OCI-LY1 (cell line): ENCODE results near the gene PLCB2.

ENCODE experiments used
- H2AFZ ChIP-seq: fragments of 200-600 bp; sonication (generic), shearing (Covaris generic); 2 replicates; pipeline ENCODE4 v1.6.0; 2014; ENCODE audit warnings: antibody characterized with exemption, mild to moderate bottlenecking, low read length
- H3F3A ChIP-seq: fragments of 200-600 bp; sonication (generic), shearing (Covaris generic); 2 replicates; pipeline ENCODE4 v1.6.0; 2014; ENCODE audit warnings: mild to moderate bottlenecking, antibody characterized with exemption, low read length, moderate library complexity; ENCODE audit not compliant: insufficient read depth
- H3K27ac ChIP-seq: fragments of 200-600 bp; sonication (generic); 2 replicates; pipeline ENCODE4 v1.5.1; 2014; ENCODE audit warnings: low read length, mixed run types, mild to moderate bottlenecking, low read depth; ENCODE audit not compliant: poor library complexity, severe bottlenecking
- H3K27me3 ChIP-seq: fragments of 200-600 bp; sonication (generic); 2 replicates; pipeline ENCODE4 v1.6.0; 2014; ENCODE audit warnings: antibody characterized with exemption, mild to moderate bottlenecking, low read length, moderate library complexity; ENCODE audit not compliant: insufficient read depth
- H3K36me3 ChIP-seq: fragments of 200-600 bp; sonication (generic); 2 replicates; pipeline ENCODE4 v1.6.1; 2014; ENCODE audit warnings: mild to moderate bottlenecking, antibody characterized with exemption, low read length, moderate library complexity, mixed read lengths; ENCODE audit not compliant: insufficient read depth
- H3K4me1 ChIP-seq: fragments of 200-600 bp; sonication (generic); 2 replicates; pipeline ENCODE4 v1.5.1; 2014; ENCODE audit warnings: mild to moderate bottlenecking, low read length, moderate library complexity; ENCODE audit not compliant: insufficient read depth, severe bottlenecking
- H3K4me2 ChIP-seq: fragments of 200-600 bp; sonication (generic), shearing (Covaris generic); 2 replicates; pipeline ENCODE4 v1.6.1; 2014; ENCODE audit warnings: low read length
- H3K4me3 ChIP-seq: fragments of 200-600 bp; sonication (generic); 2 replicates; pipeline ENCODE4 v1.5.1; 2014; ENCODE audit warnings: low read length, low read depth, mild to moderate bottlenecking, mixed read lengths; ENCODE audit not compliant: poor library complexity, severe bottlenecking
- H3K79me2 ChIP-seq: fragments of 200-600 bp; shearing (Covaris generic); 2 replicates; pipeline ENCODE4 v1.6.1; 2016; ENCODE audit warnings: mixed run types, low read length, mixed read lengths; ENCODE audit not compliant: insufficient read depth
- H3K9ac ChIP-seq: fragments of 200-600 bp; sonication (generic), shearing (Covaris generic); 2 replicates; pipeline ENCODE4 v1.6.1; 2014; ENCODE audit warnings: mild to moderate bottlenecking, low read length, mixed read lengths
- H3K9me2 ChIP-seq: fragments of 200-600 bp; sonication (generic), shearing (Covaris generic); 2 replicates; pipeline ENCODE4 v1.6.1; 2014; ENCODE audit warnings: low read depth, mild to moderate bottlenecking, low read length, mixed read lengths
- H3K9me3 ChIP-seq: fragments of 200-600 bp; shearing (Covaris generic); 2 replicates; pipeline ENCODE4 v1.6.1; 2014; ENCODE audit warnings: low read length, mixed read lengths
- H4K20me1 ChIP-seq: fragments of 200-600 bp; sonication (generic), shearing (Covaris generic); 2 replicates; pipeline ENCODE4 v1.6.0; 2016; ENCODE audit warnings: mild to moderate bottlenecking, low read length; ENCODE audit not compliant: insufficient read depth
- CTCF ChIP-seq: fragments of 200-600 bp; sonication (generic), shearing (Covaris generic); IDR thresholded peaks from 2 replicates; pipeline ENCODE4 v1.5.1; 2017; ENCODE audit warnings: mild to moderate bottlenecking, antibody characterized with exemption, low read length, moderate library complexity, mixed read lengths
- EZH2 ChIP-seq: fragments of 200-600 bp; sonication (generic), shearing (Covaris generic); IDR thresholded peaks from 2 replicates; pipeline ENCODE4 v1.8.0; 2017; ENCODE audit warnings: borderline replicate concordance, mixed run types, mild to moderate bottlenecking, antibody characterized with exemption, low read length, moderate library complexity, mixed read lengths

PLCB2 gene

DNA sequence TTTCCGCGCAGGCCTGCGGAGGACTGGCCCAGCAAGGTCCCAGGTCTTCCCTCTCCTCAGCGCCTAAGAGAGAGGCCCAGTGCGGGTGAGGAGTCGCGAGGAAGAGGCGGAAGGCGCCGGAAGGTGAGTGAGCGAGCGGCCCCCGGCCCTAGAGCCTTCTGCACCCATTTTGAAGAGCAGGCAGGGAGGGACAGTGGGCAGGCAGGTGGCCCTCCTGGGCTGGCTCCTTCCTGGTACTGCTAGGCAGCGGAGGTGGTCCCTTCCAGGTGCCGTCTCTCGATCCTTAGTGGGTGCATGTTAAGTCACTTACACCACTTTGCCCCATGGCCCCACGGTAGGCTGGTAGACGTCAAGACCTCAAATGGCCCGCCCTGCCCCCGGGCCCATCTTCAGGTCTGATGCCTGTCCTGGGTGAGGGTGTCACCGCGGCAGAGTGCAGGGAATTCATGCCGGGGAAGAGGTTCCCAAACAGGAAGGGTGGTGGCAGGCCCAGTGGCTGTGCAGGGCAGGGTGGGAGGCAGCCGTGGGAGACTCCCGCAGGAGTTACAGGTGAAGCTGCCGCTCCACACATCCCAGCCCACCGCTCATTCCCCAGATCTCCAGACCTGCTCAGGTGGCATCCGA lies 54.5 kb downstream of the PLCB2 start:
- Histone ChIP-seq H3K9me3 (no peaks in the 10 kb centered on the region), H3F3A (no peaks in the 10 kb centered on the region), H3K4me2 (peak overlapping the region; percentile 61), H2AFZ (no peak overlapping the region), H3K4me3 (peak overlapping the region; percentile 55), H3K4me1 (peaks cover 3% of the 10 kb centered on the region), H3K27me3 (peaks cover 11% of the 10 kb centered on the region), H4K20me1 (no peaks in the 10 kb centered on the region), H3K79me2 (no peaks in the 10 kb centered on the region), H3K27ac (no peak overlapping the region), H3K36me3 (no peaks in the 10 kb centered on the region), H3K9me2 (no peaks in the 10 kb centered on the region), H3K9ac (no peak overlapping the region; the same call in 1 of the 2 replicates)
- TF ChIP-seq EZH2 = no peak
- no peak for TF ChIP-seq CTCF

GRCh38 chr15:40252438-40253166 lies 55.1 kb downstream of the PLCB2 start:
- peaks cover 11% of the 10 kb centered on the region for H3K27me3 ChIP-seq
- H3F3A ChIP-seq = no peaks in the 10 kb centered on the region
- H3K4me2 ChIP-seq = peak overlapping the region; percentile 61
- no peaks in the 10 kb centered on the region for H3K36me3 ChIP-seq
- peaks cover 3% of the 10 kb centered on the region for H3K4me1 ChIP-seq
- no peak overlapping the region for H3K27ac ChIP-seq
- H2AFZ ChIP-seq = no peak overlapping the region
- no peaks in the 10 kb centered on the region for H3K9me3 ChIP-seq
- H3K9ac ChIP-seq = peak overlapping the region; percentile 25; the same call in 1 of the 2 replicates
- TF ChIP-seq EZH2 (no peak), CTCF (no peak)
- H4K20me1 ChIP-seq = no peaks in the 10 kb centered on the region
- no peaks in the 10 kb centered on the region for H3K79me2 ChIP-seq
- no peaks in the 10 kb centered on the region for H3K9me2 ChIP-seq
- peak overlapping the region; percentile 55 for H3K4me3 ChIP-seq

- Histone ChIP-seq H3K79me2 (no peaks in the 10 kb centered on the region), H3K4me1 (peaks cover 3% of the 10 kb centered on the region), H3K27me3 (peaks cover 11% of the 10 kb centered on the region), H3K9me2 (no peaks in the 10 kb centered on the region), H3K4me3 (peak overlapping the region; percentile 55), H3K4me2 (peak overlapping the region; percentile 61), H2AFZ (no peak overlapping the region), H3K27ac (no peak overlapping the region), H3K9ac (no peak overlapping the region), H3K9me3 (no peaks in the 10 kb centered on the region), H3K36me3 (no peaks in the 10 kb centered on the region), H3F3A (no peaks in the 10 kb centered on the region), H4K20me1 (no peaks in the 10 kb centered on the region)
- no peak for TF ChIP-seq EZH2
- no peak for TF ChIP-seq CTCF
These were observed 55.6 kb downstream of the PLCB2 start for GRCh38 chr15:40252141-40252437.
